MCF 10A (cell line): Measurements from ENCODE around the gene DNAJC27. TPM values are rescaled to one million over a fixed set of nuclear protein-coding genes. Genes with fewer than 3 reads are reported as not detected.
A peak's percentile ranks its signal among the peaks of the same experiment; 100 is the strongest.

Experiments used
- BruUV-seq: library from RNA; stranded (reverse); fragments of 400-500 nt; replicated peaks from 2 replicates; lab custom pipeline; 2021; lab: Mats Ljungman, UMichigan
- CTCF ChIA-PET: fragments of 300-600 bp; sonication (Branson Sonifier 250); formaldehyde crosslinking; extraction: SDS; loops from one replicate; lab custom pipeline; 2021; ENCODE audit warnings: antibody characterized with exemption, inconsistent platforms; lab: Yijun Ruan, JAX
- POLR2A ChIA-PET: fragments of 300-600, 350-650 bp; sonication (Branson Sonifier 250); formaldehyde crosslinking; extraction: SDS; loops from one replicate; lab custom pipeline; 2020; ENCODE audit warnings: antibody characterized with exemption, inconsistent platforms; lab: Yijun Ruan, JAX
- DNase-seq: peaks from one replicate; pipeline ENCODE4 v3.0.0-alpha.2; 2018; ENCODE audit not compliant: unreplicated experiment
- H3K27ac Mint-ChIP-seq: one replicate; pipeline ENCODE4 v1.8.0; 2022; ENCODE audit warnings: mild to moderate bottlenecking, low read depth, mixed read lengths; ENCODE audit not compliant: unreplicated experiment
- H3K27me3 Mint-ChIP-seq: one replicate; pipeline ENCODE4 v1.8.0; 2022; ENCODE audit warnings: mixed read lengths; ENCODE audit not compliant: insufficient read depth, unreplicated experiment
- H3K36me3 Mint-ChIP-seq: one replicate; pipeline ENCODE4 v1.8.0; 2022; ENCODE audit warnings: mild to moderate bottlenecking, moderate library complexity, mixed read lengths; ENCODE audit not compliant: insufficient read depth, unreplicated experiment
- H3K4me1 Mint-ChIP-seq: one replicate; pipeline ENCODE4 v1.8.0; 2022; ENCODE audit warnings: mixed read lengths; ENCODE audit not compliant: insufficient read depth, unreplicated experiment
- H3K4me3 Mint-ChIP-seq: one replicate; pipeline ENCODE4 v1.8.0; 2022; ENCODE audit warnings: mild to moderate bottlenecking, moderate library complexity, mixed read lengths; ENCODE audit not compliant: unreplicated experiment
- H3K9me3 Mint-ChIP-seq: one replicate; pipeline ENCODE4 v1.8.0; 2022; ENCODE audit warnings: mixed read lengths; ENCODE audit not compliant: unreplicated experiment
- intact Hi-C: fragments of 100-400 bp; cut with micrococcal nuclease; formaldehyde crosslinking; loops from 2 replicates; pipeline ENCODE4 v1.14.1; 2022
- total RNA-seq: library from RNA; stranded (reverse); gene quantifications from 2 replicates; pipeline ENCODE4 v1.2.3, GENCODE V29; 2022
- TF ChIP-seq, protein P1 (sequence below): fragments of 200-600 bp; IDR thresholded peaks from one replicate; pipeline ENCODE4 v1.8.0; 2022; ENCODE audit warnings: antibody characterized with exemption, mild to moderate bottlenecking; ENCODE audit not compliant: unreplicated experiment

The DNAJC27 gene
- total RNA-seq, 1 experiment from 2014 or later: 7.1 TPM

DNA sequence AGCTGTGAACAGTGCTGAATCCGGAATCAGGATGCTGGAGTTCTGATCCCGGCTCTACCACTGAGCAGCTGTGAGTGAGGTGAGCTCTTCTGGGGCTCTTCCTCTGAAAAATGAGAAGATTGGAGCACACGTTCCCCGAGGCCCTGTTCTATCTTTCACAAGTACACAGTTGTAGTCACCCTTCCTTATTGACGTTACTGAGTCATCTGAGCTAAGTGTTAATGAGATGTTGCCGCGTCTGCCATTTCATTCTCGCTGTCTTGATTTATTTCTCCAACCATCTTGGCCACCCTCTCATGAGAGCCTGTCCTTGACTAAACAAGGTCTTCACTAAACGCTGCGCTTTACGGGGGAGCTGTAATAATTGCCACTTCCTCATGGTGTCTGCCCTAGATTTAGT is 38.2 kb upstream of the DNAJC27 start:
- H3K4me1 Mint-ChIP-seq: peaks cover 5% of the 10 kb centered on the region

DNA sequence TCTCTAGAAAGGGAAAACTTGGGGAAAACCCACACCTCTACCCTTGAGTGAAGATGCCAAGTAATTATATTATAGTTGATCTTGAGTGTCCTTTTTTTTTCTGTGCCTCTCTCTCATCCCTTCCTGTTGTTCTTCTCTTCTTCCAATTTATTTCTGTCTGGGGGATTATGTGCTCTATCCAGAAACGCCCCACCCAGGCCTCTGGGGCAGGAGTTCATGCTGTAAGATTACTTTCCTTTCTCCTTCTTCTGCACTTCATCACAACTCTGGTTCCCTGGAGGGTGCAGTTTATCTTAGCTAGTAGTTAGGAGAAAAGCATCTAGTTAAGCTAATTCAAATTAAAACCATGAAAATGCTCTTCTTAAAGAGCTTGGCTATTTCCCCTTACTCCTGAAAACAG is 30.3 kb upstream of the DNAJC27 start:
- DNase-seq: no peak
- peaks cover 2% of the 10 kb centered on the region for H3K4me1 Mint-ChIP-seq
- CTCF ChIA-PET: interaction anchor here (0.6 to 0.8 kb wide), 2 partner anchors 27 to 127 kb away, joined by 3 to 5 read pairs; no protein-coding TSS in a partner anchor
- no peaks in the 10 kb centered on the region for H3K36me3 Mint-ChIP-seq
- TF ChIP-seq, protein P1, sequence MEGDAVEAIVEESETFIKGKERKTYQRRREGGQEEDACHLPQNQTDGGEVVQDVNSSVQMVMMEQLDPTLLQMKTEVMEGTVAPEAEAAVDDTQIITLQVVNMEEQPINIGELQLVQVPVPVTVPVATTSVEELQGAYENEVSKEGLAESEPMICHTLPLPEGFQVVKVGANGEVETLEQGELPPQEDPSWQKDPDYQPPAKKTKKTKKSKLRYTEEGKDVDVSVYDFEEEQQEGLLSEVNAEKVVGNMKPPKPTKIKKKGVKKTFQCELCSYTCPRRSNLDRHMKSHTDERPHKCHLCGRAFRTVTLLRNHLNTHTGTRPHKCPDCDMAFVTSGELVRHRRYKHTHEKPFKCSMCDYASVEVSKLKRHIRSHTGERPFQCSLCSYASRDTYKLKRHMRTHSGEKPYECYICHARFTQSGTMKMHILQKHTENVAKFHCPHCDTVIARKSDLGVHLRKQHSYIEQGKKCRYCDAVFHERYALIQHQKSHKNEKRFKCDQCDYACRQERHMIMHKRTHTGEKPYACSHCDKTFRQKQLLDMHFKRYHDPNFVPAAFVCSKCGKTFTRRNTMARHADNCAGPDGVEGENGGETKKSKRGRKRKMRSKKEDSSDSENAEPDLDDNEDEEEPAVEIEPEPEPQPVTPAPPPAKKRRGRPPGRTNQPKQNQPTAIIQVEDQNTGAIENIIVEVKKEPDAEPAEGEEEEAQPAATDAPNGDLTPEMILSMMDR: no peak
- H3K9me3 Mint-ChIP-seq: no peaks in the 10 kb centered on the region
- peaks cover 22% of the 10 kb centered on the region for H3K27me3 Mint-ChIP-seq
- no TSS peak for BruUV-seq
- no peak overlapping the region for H3K27ac Mint-ChIP-seq
- POLR2A ChIA-PET: no interaction called here
- intact Hi-C loops: no loop called here
- H3K4me3 Mint-ChIP-seq: no peak overlapping the region

More for the DNA sequence above, 38.2 kb upstream of the DNAJC27 start:
- Mint-ChIP-seq H3K9me3 (no peaks in the 10 kb centered on the region), H3K27ac (no peak overlapping the region), H3K36me3 (no peaks in the 10 kb centered on the region), H3K4me3 (no peak overlapping the region), H3K27me3 (no peaks in the 10 kb centered on the region)
- BruUV-seq: no TSS peak
- no peak for DNase-seq
- ChIA-PET POLR2A (interaction anchor here (0.7 kb wide), 1 partner anchor 949 kb away, joined by 3 read pairs; no protein-coding TSS in a partner anchor), CTCF (interaction anchor here (1.4 kb wide), 1 partner anchor 31 kb away, joined by 4 read pairs; the partner anchor contains the start of gene EFR3B)
- intact Hi-C loops: no loop called here
- TF ChIP-seq, protein P1: no peak

DNA sequence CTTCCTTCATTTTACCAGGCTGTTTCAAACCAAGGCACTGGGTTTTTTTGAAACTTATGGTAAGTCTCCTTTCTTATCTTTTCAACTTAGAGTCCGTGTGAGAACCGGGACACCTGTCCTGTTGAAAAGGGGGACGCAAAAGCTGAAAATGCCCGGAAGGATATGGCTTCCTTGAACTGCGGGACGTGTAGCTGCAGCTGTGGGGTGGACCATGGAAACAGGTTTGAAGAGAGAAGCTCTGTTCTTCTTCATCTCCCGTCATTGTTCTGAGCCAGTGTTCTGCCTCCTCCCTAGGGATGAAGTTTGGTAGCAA is 29.5 kb upstream of the DNAJC27 start:
- Mint-ChIP-seq H3K27me3 (peaks cover 22% of the 10 kb centered on the region), H3K4me1 (peaks cover 6% of the 10 kb centered on the region), H3K9me3 (no peaks in the 10 kb centered on the region), H3K4me3 (no peak overlapping the region), H3K36me3 (no peaks in the 10 kb centered on the region), H3K27ac (no peak overlapping the region)
- no peak for DNase-seq
- TF ChIP-seq, protein P1: no peak
- BruUV-seq: no TSS peak
- ChIA-PET CTCF (interaction anchor here (0.7 to 0.8 kb wide), 2 partner anchors 64 to 290 kb away, joined by 3 read pairs; no protein-coding TSS in a partner anchor), POLR2A (no interaction called here)
- intact Hi-C loops: no loop called here

DNA sequence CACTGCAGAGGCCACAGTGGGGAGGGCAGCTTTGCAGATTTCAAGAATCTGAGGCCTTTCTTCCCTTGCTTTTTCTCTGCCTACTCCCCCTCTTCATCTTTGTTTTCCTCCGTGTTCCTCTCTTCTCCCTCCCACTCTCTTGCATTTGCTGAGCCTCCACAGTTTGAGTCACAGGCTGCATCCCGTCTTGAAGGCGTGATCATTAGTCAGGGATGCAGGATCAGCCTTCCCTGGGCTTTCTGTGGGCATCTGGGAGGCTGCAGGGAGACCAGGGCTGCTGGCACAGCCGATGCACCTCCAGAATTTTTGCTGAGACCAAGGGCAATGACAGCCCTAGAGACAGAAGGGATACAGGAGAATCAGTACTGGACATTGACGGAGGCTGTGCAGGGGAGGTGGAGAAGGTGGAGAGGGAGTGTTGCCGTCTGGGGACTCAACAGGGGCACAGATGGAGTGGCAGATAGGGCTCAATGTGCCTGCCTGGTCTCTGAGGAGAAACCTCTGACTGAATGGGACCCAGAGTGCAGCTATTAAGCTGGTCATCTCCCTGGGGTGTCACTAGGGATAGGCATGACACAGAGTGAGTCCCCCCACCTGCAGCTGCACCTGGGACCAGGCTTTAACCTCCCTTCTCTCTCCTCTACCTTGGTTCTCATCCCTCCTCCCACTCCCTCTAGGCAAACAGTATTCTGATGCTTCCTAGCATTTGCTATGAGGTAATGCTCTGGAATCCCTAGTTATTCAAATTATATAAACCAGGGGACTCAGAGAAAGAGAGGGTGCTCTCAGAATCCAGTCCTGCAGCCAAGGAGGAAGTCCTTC is 29.0 kb upstream of the DNAJC27 start:
- DNase-seq: no peak
- H3K27ac Mint-ChIP-seq: peak overlapping the region; percentile 26
- TF ChIP-seq, protein P1: no peak
- POLR2A ChIA-PET: interaction anchor here (0.7 kb wide), 1 partner anchor 579 kb away, joined by 3 read pairs; no protein-coding TSS in a partner anchor
- H3K36me3 Mint-ChIP-seq: no peaks in the 10 kb centered on the region
- BruUV-seq: no TSS peak
- peaks cover 22% of the 10 kb centered on the region for H3K27me3 Mint-ChIP-seq
- peaks cover 6% of the 10 kb centered on the region for H3K4me1 Mint-ChIP-seq
- H3K4me3 Mint-ChIP-seq: no peak overlapping the region
- CTCF ChIA-PET: interaction anchor here (0.5 to 0.8 kb wide), 3 partner anchors 38 to 84 kb away, joined by 3 read pairs; no protein-coding TSS in a partner anchor
- intact Hi-C loops: no loop called here
- H3K9me3 Mint-ChIP-seq: no peaks in the 10 kb centered on the region
